ENCODE measurements around the gene FGFR2. TPM values are rescaled to one million over a fixed set of nuclear protein-coding genes. Genes with fewer than 3 reads are reported as not detected.

The FGFR2 gene
- total RNA-seq, 2 donors from 2014 or later: not detected

- Mint-ChIP-seq H3K4me3 (no peak overlapping the region), H3K4me1 (no peaks in the 10 kb centered on the region), H3K27ac (no peak overlapping the region), H3K27me3 (peaks cover 3% of the 10 kb centered on the region), H3K36me3 (ENCODE audit: low read depth) (no peaks in the 10 kb centered on the region), H3K9me3 (no peaks in the 10 kb centered on the region)
- no peak for ATAC-seq (replicated peaks)
Measured at GRCh38 chr10:121536310-121536913, 61.8 kb downstream of the FGFR2 start.

- Mint-ChIP-seq H3K4me3 (no peak overlapping the region), H3K9me3 (no peaks in the 10 kb centered on the region), H3K27me3 (peaks cover 3% of the 10 kb centered on the region), H3K36me3 (ENCODE audit: low read depth) (no peaks in the 10 kb centered on the region), H3K27ac (no peak overlapping the region), H3K4me1 (no peaks in the 10 kb centered on the region)
- ATAC-seq (replicated peaks): no peak
Measured at GRCh38 chr10:121535381-121535780, 62.9 kb downstream of the FGFR2 start.

DNA sequence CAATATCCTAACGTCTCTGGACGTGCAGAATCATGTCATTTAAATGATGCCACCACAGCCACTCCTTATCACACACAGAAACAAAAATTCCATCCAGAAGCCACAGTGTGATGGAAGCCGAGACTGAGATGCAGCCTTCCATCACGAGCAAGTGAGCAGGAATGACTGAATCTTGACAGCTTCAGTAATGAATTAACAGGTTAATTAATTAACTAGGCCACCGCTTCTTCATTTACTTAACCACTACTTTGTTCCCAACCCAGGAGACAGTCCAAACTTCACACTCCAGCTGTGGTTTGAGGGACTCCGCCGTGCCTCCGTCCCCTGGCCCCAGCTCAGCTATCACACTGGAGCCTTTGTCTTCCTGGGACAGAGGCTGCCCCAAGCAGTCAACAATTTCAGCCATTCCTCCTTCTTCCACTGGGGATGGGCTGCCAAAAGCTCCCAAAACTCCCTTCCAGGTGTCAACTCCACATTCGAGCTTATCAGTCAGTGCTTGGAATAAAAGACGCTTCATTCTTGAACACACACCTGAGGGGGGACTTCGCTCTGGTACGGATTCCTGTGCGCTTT, 65.9 kb downstream of the FGFR2 start:
- Mint-ChIP-seq H3K36me3 (ENCODE audit: low read depth) (no peaks in the 10 kb centered on the region), H3K27ac (no peak overlapping the region), H3K4me3 (no peak overlapping the region), H3K4me1 (no peaks in the 10 kb centered on the region), H3K27me3 (peaks cover 3% of the 10 kb centered on the region), H3K9me3 (no peaks in the 10 kb centered on the region)
- no peak for ATAC-seq (replicated peaks)

DNA sequence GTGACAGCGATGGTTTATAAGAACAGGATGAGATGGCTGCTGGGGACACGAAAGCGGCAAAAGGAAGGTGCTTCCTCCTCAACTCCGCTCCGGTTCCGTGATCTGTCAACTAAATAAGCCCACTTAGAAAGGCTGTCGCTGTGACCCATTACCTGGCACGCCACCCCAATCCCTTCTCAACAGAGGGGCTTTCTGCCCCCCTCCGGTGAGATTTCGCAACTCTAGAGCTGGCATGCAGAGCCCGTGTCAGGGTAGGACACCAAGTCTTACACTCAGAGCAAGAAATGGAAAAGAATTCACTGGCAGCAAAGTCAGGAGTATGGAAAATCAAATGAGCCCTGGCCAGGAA, 66.4 kb downstream of the FGFR2 start:
- ATAC-seq (replicated peaks): no peak
- no peak overlapping the region for H3K4me3 Mint-ChIP-seq
- no peaks in the 10 kb centered on the region for H3K9me3 Mint-ChIP-seq
- no peak overlapping the region for H3K27ac Mint-ChIP-seq
- peaks cover 3% of the 10 kb centered on the region for H3K27me3 Mint-ChIP-seq
- H3K4me1 Mint-ChIP-seq: no peaks in the 10 kb centered on the region
- H3K36me3 Mint-ChIP-seq (ENCODE audit: low read depth): no peaks in the 10 kb centered on the region

DNA sequence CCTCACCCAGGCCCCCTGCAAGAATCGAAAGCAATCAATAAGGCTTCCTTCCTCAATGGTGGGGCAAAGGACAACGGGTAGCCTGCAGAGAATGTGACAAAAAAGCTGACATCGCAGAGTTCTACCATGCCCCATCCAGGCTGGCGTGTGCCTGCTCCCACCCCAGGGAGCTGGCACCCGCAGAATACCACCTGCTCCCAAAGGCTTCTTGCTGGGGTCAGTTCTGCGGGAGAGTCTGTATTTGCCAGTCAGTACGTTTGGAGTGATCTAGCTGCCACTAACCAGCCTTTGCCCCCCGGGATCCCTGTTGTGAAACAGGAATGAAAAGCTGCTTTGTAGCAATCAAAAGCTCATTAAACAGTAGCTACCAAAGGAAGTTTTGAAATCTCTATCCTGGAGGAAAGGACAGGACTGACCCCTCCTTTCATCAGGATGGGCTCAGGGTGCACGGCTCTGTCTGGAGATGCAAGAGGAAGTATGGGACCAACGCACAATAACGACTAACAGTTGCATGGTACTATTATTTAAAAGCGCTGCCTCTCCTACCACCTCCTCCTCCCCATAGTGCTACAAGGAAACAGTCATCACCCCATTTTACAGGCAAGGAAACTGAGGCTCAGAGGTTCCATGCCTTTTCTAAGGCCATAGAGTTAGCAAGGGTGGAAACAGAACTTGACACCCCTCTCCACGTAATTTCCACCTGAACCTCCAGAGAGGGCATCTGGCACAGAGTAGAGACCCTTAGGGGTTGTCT, 67.0 kb downstream of the FGFR2 start:
- H3K4me1 Mint-ChIP-seq: no peaks in the 10 kb centered on the region
- ATAC-seq (replicated peaks): no peak
- H3K4me3 Mint-ChIP-seq: no peak overlapping the region
- no peaks in the 10 kb centered on the region for H3K9me3 Mint-ChIP-seq
- H3K36me3 Mint-ChIP-seq (ENCODE audit: low read depth): no peaks in the 10 kb centered on the region
- H3K27ac Mint-ChIP-seq: no peak overlapping the region
- H3K27me3 Mint-ChIP-seq: peaks cover 1% of the 10 kb centered on the region

DNA sequence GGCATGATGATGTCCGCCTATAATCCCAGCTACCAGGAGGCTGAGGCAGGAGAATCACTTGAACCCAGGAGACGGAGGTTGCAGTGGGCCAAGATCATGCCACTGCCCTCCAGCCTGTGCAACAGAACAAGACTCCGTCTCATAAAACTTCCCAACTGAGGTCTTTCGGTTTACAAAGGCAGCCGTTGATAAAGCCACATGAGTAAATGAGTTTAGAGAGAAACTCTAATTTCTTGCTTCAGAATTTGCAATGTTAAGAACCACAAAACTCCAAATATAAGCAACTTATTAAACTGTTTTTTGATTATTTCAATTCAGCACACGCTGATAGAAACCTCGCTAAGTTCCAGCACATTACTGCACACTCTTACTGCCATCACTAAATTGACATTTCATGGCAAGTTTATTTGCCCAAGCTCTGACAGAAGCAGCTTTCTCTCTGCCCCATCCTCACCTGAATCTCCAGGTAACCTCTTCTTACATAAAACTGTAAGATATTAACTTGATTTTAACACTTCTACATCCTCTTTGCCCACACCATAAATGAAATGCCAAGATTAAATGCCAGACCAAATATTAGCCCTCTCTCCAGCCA, 67.7 kb downstream of the FGFR2 start:
- H3K4me3 Mint-ChIP-seq: no peak overlapping the region
- H3K27ac Mint-ChIP-seq: no peak overlapping the region
- no peaks in the 10 kb centered on the region for H3K36me3 Mint-ChIP-seq (ENCODE audit: low read depth)
- no peaks in the 10 kb centered on the region for H3K4me1 Mint-ChIP-seq
- ATAC-seq (replicated peaks): no peak
- H3K27me3 Mint-ChIP-seq: no peaks in the 10 kb centered on the region
- H3K9me3 Mint-ChIP-seq: no peaks in the 10 kb centered on the region

- Mint-ChIP-seq H3K4me1 (no peaks in the 10 kb centered on the region), H3K9me3 (no peaks in the 10 kb centered on the region), H3K27ac (no peak overlapping the region), H3K36me3 (ENCODE audit: low read depth) (no peaks in the 10 kb centered on the region), H3K4me3 (no peak overlapping the region), H3K27me3 (no peaks in the 10 kb centered on the region)
- no peak for ATAC-seq (replicated peaks)
Measured at GRCh38 chr10:121527690-121528089, 70.6 kb downstream of the FGFR2 start.

DNA sequence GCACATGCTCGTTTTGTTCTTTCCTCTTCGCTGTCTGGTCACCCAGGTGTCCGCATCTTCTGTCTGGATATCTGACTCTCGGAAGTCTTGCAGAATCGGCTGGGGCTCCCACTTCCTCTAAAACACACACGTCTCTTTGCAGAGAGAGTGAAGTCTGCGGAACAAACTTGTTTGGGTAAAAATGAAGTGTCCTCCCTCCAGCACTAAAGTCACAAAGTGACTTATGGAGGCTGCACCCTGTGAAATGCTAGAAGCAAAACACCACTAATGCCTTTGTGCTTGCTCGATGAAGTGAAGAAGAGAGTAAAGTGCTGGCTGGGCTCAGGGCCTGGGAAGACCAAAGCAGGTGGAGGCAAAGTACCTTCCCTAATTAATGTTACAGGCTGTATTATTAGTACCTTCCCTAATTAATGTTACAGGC, 71.4 kb downstream of the FGFR2 start:
- no peaks in the 10 kb centered on the region for H3K4me1 Mint-ChIP-seq
- H3K27ac Mint-ChIP-seq: no peak overlapping the region
- no peaks in the 10 kb centered on the region for H3K27me3 Mint-ChIP-seq
- H3K4me3 Mint-ChIP-seq: no peak overlapping the region
- ATAC-seq (replicated peaks): no peak
- H3K9me3 Mint-ChIP-seq: no peaks in the 10 kb centered on the region
- H3K36me3 Mint-ChIP-seq (ENCODE audit: low read depth): no peaks in the 10 kb centered on the region

- no peaks in the 10 kb centered on the region for H3K36me3 Mint-ChIP-seq (ENCODE audit: low read depth)
- ATAC-seq (replicated peaks): no peak
- no peak overlapping the region for H3K27ac Mint-ChIP-seq
- no peak overlapping the region for H3K4me3 Mint-ChIP-seq
- no peaks in the 10 kb centered on the region for H3K4me1 Mint-ChIP-seq
- peaks cover 2% of the 10 kb centered on the region for H3K9me3 Mint-ChIP-seq
- no peaks in the 10 kb centered on the region for H3K27me3 Mint-ChIP-seq
Measured at GRCh38 chr10:121526135-121526790, 72.0 kb downstream of the FGFR2 start.

DNA sequence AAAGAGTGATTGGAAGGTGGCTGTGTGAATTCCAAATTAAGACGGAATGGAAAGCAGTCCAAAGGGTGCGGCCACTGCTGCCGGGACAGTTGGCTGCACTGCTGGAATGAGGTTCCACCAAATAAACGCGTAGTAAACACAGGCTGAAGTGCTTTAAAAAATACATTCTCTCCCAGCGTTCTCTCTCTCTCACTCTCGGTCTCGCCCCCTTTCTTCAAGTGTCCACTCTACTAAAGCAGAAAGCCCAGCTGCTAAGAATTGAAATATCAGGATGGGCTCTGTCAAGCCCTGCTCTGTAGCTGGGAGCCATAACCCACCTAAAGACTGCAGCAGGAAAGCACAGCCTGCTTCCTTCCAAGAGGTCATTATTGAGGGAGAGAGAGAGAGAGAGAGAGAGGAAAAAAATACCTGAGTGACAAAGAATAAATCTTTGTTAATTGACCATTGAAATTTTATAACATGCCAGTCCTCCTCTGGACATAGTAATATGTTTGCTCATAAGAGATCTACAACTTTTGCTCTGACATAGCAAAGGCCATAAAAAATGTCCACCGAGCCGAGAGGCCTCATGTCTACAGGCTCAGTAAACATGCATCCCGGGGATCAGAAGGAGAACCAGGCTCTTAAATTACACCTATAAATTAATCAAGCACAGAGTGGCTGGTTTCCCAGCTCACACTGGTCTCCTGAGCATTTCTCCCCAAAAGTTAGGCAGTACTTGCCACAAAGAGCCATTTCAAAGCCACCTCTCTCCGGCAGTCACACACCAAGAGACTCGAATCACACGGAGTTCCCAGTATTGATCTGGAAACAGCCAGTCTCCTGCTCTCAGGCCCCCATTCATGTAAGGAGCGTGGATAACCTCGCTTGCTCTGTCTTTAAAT, 72.8 kb downstream of the FGFR2 start:
- no peaks in the 10 kb centered on the region for H3K4me1 Mint-ChIP-seq

DNA sequence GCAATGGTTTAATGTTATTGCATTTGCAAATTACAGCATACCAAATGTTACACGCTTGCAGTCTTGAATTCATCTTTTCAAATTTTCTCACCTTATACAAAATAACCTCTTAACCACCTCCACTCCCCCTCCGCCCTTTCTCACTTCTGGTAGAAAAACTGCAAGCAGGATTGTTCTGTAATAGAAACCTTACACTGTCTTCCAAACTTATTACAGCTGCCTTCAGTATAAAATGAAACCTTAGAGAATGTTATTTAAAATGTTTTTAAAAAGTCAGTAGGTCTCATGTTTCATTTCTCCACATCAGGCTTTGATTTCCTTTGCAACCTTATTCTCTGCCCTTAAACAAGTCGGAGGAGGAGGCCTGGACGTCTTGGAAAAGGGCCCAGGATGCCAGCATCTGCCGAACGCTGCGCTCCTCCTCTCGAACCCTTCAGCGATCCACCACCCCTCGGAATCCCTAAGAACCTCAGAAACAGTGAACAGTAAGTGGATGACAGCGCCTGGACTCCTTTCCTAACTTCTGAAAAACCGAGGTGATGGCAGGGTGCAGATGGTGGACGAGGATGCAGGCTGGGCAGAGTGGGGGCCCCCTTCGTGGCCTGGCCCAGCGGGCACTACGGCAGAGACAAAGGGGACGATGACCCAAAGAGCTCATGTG, 74.0 kb downstream of the FGFR2 start:
- no peaks in the 10 kb centered on the region for H3K36me3 Mint-ChIP-seq (ENCODE audit: low read depth)
- no peaks in the 10 kb centered on the region for H3K4me1 Mint-ChIP-seq
- no peak overlapping the region for H3K4me3 Mint-ChIP-seq
- no peaks in the 10 kb centered on the region for H3K27me3 Mint-ChIP-seq
- no peak for ATAC-seq (replicated peaks)
- H3K9me3 Mint-ChIP-seq: peaks cover 4% of the 10 kb centered on the region
- no peak overlapping the region for H3K27ac Mint-ChIP-seq

More for the DNA sequence above, 72.8 kb downstream of the FGFR2 start:
- Mint-ChIP-seq H3K36me3 (ENCODE audit: low read depth) (no peaks in the 10 kb centered on the region), H3K4me3 (no peak overlapping the region), H3K27ac (no peak overlapping the region), H3K9me3 (peaks cover 4% of the 10 kb centered on the region), H3K27me3 (no peaks in the 10 kb centered on the region)
- ATAC-seq (replicated peaks): no peak

GRCh38 chr10:121522831-121523230, 75.4 kb downstream of the FGFR2 start:
- Mint-ChIP-seq H3K36me3 (ENCODE audit: low read depth) (no peaks in the 10 kb centered on the region), H3K27me3 (no peaks in the 10 kb centered on the region), H3K4me3 (no peak overlapping the region), H3K27ac (no peak overlapping the region), H3K9me3 (peaks cover 4% of the 10 kb centered on the region), H3K4me1 (no peaks in the 10 kb centered on the region)
- ATAC-seq (replicated peaks): no peak

DNA sequence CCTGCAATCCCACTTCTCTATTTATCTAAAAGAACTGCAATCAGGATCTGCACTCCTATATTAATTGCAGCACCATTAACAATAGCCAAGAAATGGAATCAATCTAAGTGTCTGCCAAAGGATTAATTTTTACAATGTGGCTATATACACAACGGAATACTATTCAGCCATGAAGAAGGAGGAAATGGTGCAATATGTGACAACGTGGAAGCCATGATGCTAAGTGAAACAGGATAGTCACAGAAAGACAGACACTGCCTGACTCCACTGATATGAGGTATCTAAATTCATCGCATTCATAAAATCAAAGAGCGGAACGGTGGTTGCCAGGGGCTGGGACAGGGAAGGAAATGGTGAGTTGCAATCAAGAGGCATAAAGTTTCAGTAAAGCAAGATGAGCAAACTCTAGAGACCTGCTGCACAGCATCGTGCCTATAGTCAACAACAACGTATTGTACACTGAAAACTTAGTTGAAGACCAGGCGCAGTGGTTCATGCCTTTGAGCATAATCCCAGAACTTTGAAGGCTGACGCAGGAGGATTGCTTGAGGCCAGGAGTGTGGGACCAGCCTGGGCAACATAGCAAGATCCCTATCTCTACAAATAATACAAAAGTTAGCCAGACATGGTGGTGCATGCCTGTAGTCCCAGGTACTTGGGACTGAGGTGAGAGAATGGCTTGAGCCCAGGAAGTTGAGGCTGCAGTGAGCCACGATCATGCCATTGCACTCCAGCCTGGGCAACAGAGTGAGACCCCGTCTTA, 76.3 kb downstream of the FGFR2 start:
- Mint-ChIP-seq H3K36me3 (ENCODE audit: low read depth) (no peaks in the 10 kb centered on the region), H3K4me3 (no peak overlapping the region), H3K27me3 (no peaks in the 10 kb centered on the region), H3K9me3 (peaks cover 4% of the 10 kb centered on the region), H3K4me1 (no peaks in the 10 kb centered on the region), H3K27ac (no peak overlapping the region)
- ATAC-seq (replicated peaks): no peak
